Right atrium auricular region (tissue), 2 donors: Measurements from ENCODE around the gene TOMM70. TPM values are rescaled to one million over a fixed set of nuclear protein-coding genes. Genes with fewer than 3 reads are reported as not detected.

Source experiments
- DNase-seq: peaks from one replicate; pipeline ENCODE4 v3.0.0-alpha.2; 2019; ENCODE audit warnings: low spot score
- H3K27ac ChIP-seq, 2 donors: fragments of 200-600 bp; sonication (generic); 1 replicate in 1 of 2; 2 replicates in 1 of 2; pipeline ENCODE4 v1.5.1; 2016 to 2019
- H3K27me3 ChIP-seq, 2 donors: fragments of 200-600 bp; sonication (generic); one replicate each; pipeline versions ENCODE4 v1.5.1 to v1.6.0; 2017 to 2019
- H3K36me3 ChIP-seq: fragments of 200-600 bp; sonication (generic); one replicate; pipeline ENCODE4 v1.5.1; 2016
- H3K4me1 ChIP-seq, 2 donors: fragments of 200-600 bp; sonication (generic); one replicate each; pipeline versions ENCODE4 v1.5.1 to v1.6.0; 2017 to 2019
- H3K4me3 ChIP-seq, 2 donors: fragments of 200-600 bp; sonication (generic); 1 replicate in 1 of 2; 2 replicates in 1 of 2; pipeline ENCODE4 v1.5.1; 2017 to 2019; ENCODE audit warnings: mild to moderate bottlenecking in 1 of 2, moderate library complexity in 1 of 2
- H3K9me3 ChIP-seq, 2 donors: fragments of 200-600 bp; sonication (generic); one replicate each; pipeline ENCODE4 v1.5.1; 2019
- total RNA-seq, 2 donors: library from RNA; depleted of rRNA; stranded (reverse); fragments of >200 nt; gene quantifications; one replicate each; pipeline ENCODE4 v1.1.0, GENCODE V29; 2016
- TF ChIP-seq, protein P1 (sequence below), 2 donors: fragments of 200-600 bp; sonication (generic); IDR thresholded peaks; one replicate each; pipeline ENCODE4 v1.5.1; 2019; ENCODE audit warnings: antibody characterized with exemption in 2 of 2

The TOMM70 gene
- total RNA-seq, 2 donors from 2014 or later: 29.7 to 44.2 TPM

DNA sequence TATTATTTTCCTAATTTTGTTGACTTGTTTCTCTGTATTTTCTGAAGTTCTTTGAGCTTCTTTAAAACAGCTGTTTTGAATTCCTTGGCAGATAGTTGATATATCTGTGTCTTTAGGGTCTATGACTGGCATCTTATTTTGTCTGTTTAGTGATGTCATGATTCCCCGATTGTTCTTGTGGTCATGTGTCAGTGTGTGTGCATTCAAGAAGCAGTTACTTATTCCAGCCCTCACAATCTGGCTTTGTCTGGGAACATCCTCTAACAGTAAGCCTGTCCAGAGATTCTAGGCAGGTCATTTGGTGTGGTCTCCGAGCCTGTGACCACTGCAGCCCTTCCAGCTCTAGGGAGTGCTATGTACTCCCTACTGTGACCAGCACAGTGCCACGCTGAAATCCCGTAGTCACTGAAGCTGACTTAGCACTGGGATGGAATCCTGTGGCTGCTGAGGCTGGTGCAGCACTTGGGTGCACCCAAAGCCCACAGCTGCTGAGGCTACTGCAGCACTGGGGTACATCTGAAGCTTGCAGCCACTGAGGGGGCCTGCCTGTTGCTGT lies 7.2 kb upstream of the TOMM70 start:
- Histone ChIP-seq H3K27ac (no peak overlapping the region), H3K27me3 (no peaks in the 10 kb centered on the region), H3K36me3 (no peaks in the 10 kb centered on the region), H3K4me1 (peaks cover 0 to 6% of the 10 kb centered on the region in 2 donors), H3K4me3 (no peak overlapping the region), H3K9me3 (peaks cover 8 to 19% of the 10 kb centered on the region in 2 donors)
- TF ChIP-seq, protein P1, sequence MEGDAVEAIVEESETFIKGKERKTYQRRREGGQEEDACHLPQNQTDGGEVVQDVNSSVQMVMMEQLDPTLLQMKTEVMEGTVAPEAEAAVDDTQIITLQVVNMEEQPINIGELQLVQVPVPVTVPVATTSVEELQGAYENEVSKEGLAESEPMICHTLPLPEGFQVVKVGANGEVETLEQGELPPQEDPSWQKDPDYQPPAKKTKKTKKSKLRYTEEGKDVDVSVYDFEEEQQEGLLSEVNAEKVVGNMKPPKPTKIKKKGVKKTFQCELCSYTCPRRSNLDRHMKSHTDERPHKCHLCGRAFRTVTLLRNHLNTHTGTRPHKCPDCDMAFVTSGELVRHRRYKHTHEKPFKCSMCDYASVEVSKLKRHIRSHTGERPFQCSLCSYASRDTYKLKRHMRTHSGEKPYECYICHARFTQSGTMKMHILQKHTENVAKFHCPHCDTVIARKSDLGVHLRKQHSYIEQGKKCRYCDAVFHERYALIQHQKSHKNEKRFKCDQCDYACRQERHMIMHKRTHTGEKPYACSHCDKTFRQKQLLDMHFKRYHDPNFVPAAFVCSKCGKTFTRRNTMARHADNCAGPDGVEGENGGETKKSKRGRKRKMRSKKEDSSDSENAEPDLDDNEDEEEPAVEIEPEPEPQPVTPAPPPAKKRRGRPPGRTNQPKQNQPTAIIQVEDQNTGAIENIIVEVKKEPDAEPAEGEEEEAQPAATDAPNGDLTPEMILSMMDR (IDR thresholded peaks at IDR 0.05): no peak
- no peak for DNase-seq

DNA sequence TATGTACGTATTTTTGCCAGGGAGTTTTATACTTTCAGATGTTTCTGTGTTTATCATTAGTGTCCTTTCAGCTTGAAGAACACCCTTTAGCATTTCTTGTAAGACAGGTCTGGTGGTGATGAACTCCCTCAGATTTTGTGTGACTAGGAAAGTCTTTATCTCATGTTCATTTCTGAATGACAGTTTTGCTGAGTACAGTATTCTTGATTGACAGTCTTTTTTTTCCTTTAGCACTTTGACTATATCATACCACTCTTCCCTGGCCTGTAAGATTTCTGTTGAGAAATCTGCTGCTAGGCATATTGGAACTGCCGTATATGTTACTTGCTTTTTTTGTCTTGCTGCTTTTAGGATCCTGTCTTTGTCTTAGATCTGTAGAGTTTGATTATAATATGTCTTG lies 6.3 kb upstream of the TOMM70 start:
- no peaks in the 10 kb centered on the region for H3K36me3 ChIP-seq
- TF ChIP-seq, protein P1 (IDR thresholded peaks at IDR 0.05): no peak
- DNase-seq: no peak
- no peaks in the 10 kb centered on the region for H3K27me3 ChIP-seq
- H3K27ac ChIP-seq: no peak overlapping the region
- peaks cover 0 to 15% of the 10 kb centered on the region in 2 donors for H3K4me1 ChIP-seq
- H3K4me3 ChIP-seq: no peak overlapping the region
- peaks cover 8 to 19% of the 10 kb centered on the region in 2 donors for H3K9me3 ChIP-seq

DNA sequence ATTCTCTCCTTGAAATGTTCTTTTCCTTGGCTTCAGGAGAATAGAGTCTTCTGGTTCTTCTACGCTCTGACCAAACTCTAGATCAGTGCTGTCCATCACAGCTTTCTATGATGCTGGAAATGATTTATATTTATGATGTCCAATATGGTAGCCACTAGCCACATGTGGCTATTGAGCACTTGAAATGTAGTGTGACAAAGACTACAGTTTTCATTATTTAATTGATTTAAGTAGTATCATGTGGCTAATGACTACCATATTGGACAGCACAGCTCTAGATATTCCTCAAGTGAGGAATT lies 3.3 kb upstream of the TOMM70 start:
- no peaks in the 10 kb centered on the region for H3K27me3 ChIP-seq
- no peak overlapping the region for H3K27ac ChIP-seq
- TF ChIP-seq, protein P1 (IDR thresholded peaks at IDR 0.05): no peak
- peaks cover 8 to 12% of the 10 kb centered on the region in 2 donors for H3K9me3 ChIP-seq
- DNase-seq: no peak
- no peaks in the 10 kb centered on the region for H3K36me3 ChIP-seq
- H3K4me3 ChIP-seq: no peak overlapping the region
- H3K4me1 ChIP-seq: peaks cover 0 to 30% of the 10 kb centered on the region in 2 donors

DNA sequence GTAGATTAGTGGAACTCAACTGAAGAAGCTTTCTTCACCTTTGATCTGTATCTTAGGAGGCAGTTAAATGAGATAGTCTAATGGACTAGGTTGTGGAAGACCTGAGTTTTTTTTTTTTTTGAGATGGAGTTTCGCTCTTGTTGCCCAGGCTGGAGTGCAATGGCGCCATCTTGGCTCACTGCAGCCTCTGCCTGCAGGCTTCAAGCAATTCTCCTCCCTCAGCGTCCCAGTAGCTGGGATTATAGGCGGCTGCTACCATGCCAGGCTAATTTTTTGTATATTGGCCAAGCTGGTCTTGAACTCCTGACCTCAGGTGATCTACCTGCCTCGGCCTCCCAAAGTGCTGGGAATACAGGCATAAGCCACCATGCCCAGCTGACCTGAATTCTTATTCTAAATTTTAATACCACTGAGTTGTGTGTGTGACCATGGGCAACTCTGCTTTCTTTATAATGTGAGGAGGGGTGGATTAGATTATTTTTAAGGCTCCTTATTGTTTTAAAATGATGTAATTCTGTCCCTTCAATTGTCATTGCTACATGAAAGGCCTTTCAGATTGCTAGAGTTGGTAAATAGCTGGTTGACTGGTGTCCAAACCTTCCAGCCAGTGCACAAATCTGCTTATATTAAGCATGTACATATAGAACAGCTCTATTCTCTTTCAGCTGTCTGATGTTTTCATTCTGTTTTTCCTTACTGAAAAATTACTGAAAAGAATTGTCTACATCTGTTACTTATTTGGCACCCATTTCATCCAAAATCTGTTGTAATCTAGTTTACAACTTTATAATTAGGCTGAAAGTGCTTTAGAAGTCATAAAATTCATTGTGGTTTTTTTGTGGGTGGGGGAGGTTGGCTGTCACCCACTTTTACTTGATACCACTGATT lies 2.7 kb upstream of the TOMM70 start:
- no peaks in the 10 kb centered on the region for H3K27me3 ChIP-seq
- H3K4me3 ChIP-seq: peak overlapping the region in 1 of 2 donors; percentile 88
- no peaks in the 10 kb centered on the region for H3K36me3 ChIP-seq
- H3K4me1 ChIP-seq: peaks cover 0 to 36% of the 10 kb centered on the region in 2 donors
- TF ChIP-seq, protein P1 (IDR thresholded peaks at IDR 0.05): no peak
- no peak for DNase-seq
- H3K27ac ChIP-seq: no peak overlapping the region
- H3K9me3 ChIP-seq: peaks cover 8 to 12% of the 10 kb centered on the region in 2 donors

DNA sequence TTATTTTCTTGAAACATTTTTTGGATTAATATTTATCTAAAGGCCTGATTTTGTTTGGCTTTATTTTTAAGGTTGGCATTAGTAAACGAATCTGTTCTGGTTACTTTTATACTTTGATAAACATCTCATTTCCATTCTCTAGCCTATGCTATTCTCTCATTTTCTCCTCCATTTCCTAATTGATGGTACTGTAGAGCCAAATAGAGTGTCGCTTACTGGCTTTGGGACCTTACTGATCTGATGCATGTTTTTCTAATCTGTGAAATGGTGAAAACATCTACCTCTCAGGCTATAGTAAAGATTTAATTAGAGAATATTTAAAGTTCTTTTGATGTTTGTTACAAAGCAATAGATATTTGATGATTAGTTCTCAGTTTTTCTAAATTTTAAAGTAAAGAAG lies 2.0 kb upstream of the TOMM70 start:
- TF ChIP-seq, protein P1 (IDR thresholded peaks at IDR 0.05): no peak
- DNase-seq: no peak
- Histone ChIP-seq H3K4me1 (peaks cover 0 to 39% of the 10 kb centered on the region in 2 donors), H3K4me3 (peak overlapping the region; percentile 83 to 88), H3K27me3 (no peaks in the 10 kb centered on the region), H3K9me3 (peaks cover 8 to 12% of the 10 kb centered on the region in 2 donors), H3K27ac (peak overlapping the region; percentile 91 to 95), H3K36me3 (no peaks in the 10 kb centered on the region)
